Neutrophil (primary cell): ENCODE results near the gene TMOD1.

Source experiments
- H3K27ac ChIP-seq: fragments of 200-600 bp; sonication (generic); 2 replicates; pipeline ENCODE4 v1.5.1; 2016; ENCODE audit warnings: mild to moderate bottlenecking, moderate library complexity
- H3K27me3 ChIP-seq: fragments of 200-600 bp; sonication (generic); 2 replicates; pipeline ENCODE4 v1.6.0; 2016; ENCODE audit warnings: mild to moderate bottlenecking
- H3K36me3 ChIP-seq: fragments of 200-600 bp; sonication (generic); 2 replicates; pipeline ENCODE4 v1.5.1; 2017
- H3K4me1 ChIP-seq, 2 experiments: fragments of 200-600 bp in 1 of 2; sonication (generic) in 1 of 2; 1 replicate in 1 of 2; 2 replicates in 1 of 2; pipeline versions ENCODE4 v1.5.1 to v1.6.1; 2013 to 2016; ENCODE audit warnings: low read depth in 1 of 2, low read length in 1 of 2, mild to moderate bottlenecking in 1 of 2, moderate library complexity in 1 of 2; ENCODE audit not compliant: control insufficient read depth in 1 of 2, insufficient read depth in 1 of 2
- H3K4me3 ChIP-seq, 2 experiments: fragments of 200-600 bp in 1 of 2; sonication (generic) in 1 of 2; 1 replicate in 1 of 2; 2 replicates in 1 of 2; pipeline ENCODE4 v1.5.1; 2013 to 2016; ENCODE audit warnings: low read depth in 1 of 2, low read length in 1 of 2, mild to moderate bottlenecking in 1 of 2, moderate library complexity in 1 of 2
- H3K9me3 ChIP-seq: fragments of 200-600 bp; sonication (generic); 2 replicates; pipeline ENCODE4 v1.5.1; 2016
- CTCF ChIP-seq: fragments of 200-600 bp; sonication (generic); IDR thresholded peaks from 2 replicates; pipeline ENCODE4 v1.5.1; 2016; ENCODE audit warnings: antibody characterized with exemption

Gene TMOD1

DNA sequence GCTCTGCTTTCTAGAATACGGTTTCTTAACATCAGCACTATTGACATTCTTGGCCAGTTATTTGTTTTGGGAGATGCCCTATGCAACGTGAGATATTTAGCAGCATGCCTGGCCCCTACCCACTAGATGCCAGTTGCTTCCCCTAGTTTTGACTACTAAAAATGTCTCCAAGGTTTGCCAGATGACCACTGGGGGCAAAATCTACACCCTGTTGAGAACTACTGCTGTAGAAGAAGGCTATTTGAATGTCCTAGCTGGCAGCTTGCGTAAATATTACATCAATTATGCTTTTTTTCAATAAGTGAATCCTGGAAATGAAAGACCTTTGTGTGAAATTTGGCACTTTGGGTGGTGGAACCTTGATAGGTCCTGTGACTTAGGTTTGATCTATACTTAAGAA lies 137.2 kb downstream of the TMOD1 start:
- TF ChIP-seq CTCF = no peak
- Histone ChIP-seq H3K9me3 (no peaks in the 10 kb centered on the region), H3K36me3 (peaks cover 21% of the 10 kb centered on the region), H3K4me1 (peaks cover 15 to 20% of the 10 kb centered on the region in 2 experiments), H3K27me3 (no peaks in the 10 kb centered on the region), H3K4me3 (no peak overlapping the region), H3K27ac (no peak overlapping the region)

DNA sequence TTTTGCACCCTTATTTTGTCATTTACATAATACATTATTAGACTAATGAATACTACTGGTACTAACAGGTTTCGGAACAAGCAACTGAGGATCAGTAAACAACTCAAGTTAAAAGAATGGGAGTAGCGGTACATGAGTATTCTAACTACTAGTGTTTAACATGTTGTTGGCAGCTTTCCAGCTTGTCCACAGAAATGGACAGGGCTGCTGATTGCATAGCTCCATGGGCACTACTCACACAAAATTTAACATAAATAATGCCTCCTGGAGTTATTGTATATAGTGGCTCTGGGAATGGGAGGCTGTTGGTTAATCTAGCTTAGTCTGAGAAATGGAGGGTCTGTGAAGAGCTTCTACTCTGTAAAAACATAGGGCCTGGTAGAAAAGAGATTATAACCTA lies 138.9 kb downstream of the TMOD1 start:
- peaks cover 0 to 4% of the 10 kb centered on the region in 2 experiments for H3K4me1 ChIP-seq

GRCh38 chr9:97645720-97646119 lies 144.3 kb downstream of the TMOD1 start:
- TF ChIP-seq CTCF = no peak
- Histone ChIP-seq H3K4me3 (no peak overlapping the region), H3K27me3 (no peaks in the 10 kb centered on the region), H3K27ac (no peak overlapping the region), H3K36me3 (peaks cover 73% of the 10 kb centered on the region), H3K4me1 (no peaks in the 10 kb centered on the region), H3K9me3 (no peaks in the 10 kb centered on the region)

More for the DNA sequence above, 138.9 kb downstream of the TMOD1 start:
- H3K27me3 ChIP-seq = no peaks in the 10 kb centered on the region
- H3K27ac ChIP-seq = no peak overlapping the region
- no peak overlapping the region for H3K4me3 ChIP-seq
- no peaks in the 10 kb centered on the region for H3K9me3 ChIP-seq
- H3K36me3 ChIP-seq = peaks cover 29% of the 10 kb centered on the region
- no peak for TF ChIP-seq CTCF

GRCh38 chr9:97647996-97648395 lies 146.5 kb downstream of the TMOD1 start:
- TF ChIP-seq CTCF = no peak
- Histone ChIP-seq H3K27me3 (no peaks in the 10 kb centered on the region), H3K9me3 (no peaks in the 10 kb centered on the region), H3K36me3 (peaks cover 81% of the 10 kb centered on the region), H3K4me3 (no peak overlapping the region), H3K27ac (no peak overlapping the region), H3K4me1 (no peaks in the 10 kb centered on the region)
